ENCODE results near the gene ITCH.

GRCh38 chr20:34426026-34426425, 63.0 kb downstream of the ITCH start:
- TF ChIP-seq CTCF (IDR thresholded peaks at IDR 0.05; ENCODE audit: low read depth, low read length) (no peak), EZH2phosphoT487 (IDR thresholded peaks at IDR 0.05; ENCODE audit: low read depth) (no peak)
